ENCODE results near the gene NT5C2.

The NT5C2 gene

DNA sequence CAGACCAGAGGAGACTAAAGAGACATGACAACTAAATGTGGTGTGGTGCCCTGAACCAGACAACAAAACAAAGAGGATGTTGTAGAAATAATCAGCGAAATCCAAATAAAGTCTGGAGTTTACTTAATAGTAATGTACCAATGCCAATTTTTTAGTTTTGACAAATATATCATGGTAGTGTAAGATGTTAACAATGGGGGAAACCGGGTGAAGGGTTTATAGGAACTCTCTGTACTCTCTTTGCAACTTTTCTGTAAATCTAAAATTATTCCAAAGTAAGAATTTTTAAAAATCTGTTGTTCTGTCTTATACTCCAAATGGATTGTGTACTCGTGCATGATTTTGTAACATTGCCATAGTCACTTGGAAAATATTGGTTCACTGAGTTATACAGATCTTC lies 145.7 kb downstream of the NT5C2 start:
- ChIA-PET POLR2A (no interaction called here), CTCF (interaction anchor here (0.9 to 1.5 kb wide), 2 partner anchors 11 to 48 kb away, joined by 3 read pairs; no protein-coding TSS in a partner anchor)
- no peak for TF ChIP-seq CTCF (IDR thresholded peaks at IDR 0.05; ENCODE audit: control extremely low read depth, extremely low read depth, low read depth, missing control alignments)
- no peak for DNase-seq (ENCODE audit: extremely low spot score)

DNA sequence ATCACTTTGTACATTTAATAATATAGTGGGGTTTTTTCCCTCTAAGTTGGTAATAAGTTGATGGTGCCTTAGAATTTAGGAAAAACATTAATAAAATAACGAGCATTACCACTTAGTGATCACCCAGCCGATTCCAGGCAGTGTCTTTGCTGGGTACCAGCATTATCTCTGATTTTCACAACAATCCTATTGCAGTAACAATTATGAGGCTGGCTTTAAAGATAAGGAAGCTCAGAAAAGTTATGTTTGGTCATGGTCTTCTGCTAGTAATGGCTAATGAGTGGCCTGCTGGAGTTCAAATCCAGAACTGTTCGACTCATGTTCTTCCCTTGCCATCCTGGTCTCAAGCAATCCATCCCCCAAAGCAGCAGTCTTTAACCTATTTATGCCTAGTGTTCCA lies 147.1 kb downstream of the NT5C2 start:
- TF ChIP-seq CTCF (IDR thresholded peaks at IDR 0.05; ENCODE audit: control extremely low read depth, extremely low read depth, low read depth, missing control alignments) = no peak
- ChIA-PET CTCF (interaction anchor here (1.3 to 1.5 kb wide), 2 partner anchors 16 to 518 kb away, joined by 3 read pairs; no protein-coding TSS in a partner anchor), POLR2A (interaction anchor here (0.7 kb wide), 1 partner anchor 14 kb away, joined by 6 read pairs; no protein-coding TSS in a partner anchor)
- DNase-seq (ENCODE audit: extremely low spot score) = no peak

DNA sequence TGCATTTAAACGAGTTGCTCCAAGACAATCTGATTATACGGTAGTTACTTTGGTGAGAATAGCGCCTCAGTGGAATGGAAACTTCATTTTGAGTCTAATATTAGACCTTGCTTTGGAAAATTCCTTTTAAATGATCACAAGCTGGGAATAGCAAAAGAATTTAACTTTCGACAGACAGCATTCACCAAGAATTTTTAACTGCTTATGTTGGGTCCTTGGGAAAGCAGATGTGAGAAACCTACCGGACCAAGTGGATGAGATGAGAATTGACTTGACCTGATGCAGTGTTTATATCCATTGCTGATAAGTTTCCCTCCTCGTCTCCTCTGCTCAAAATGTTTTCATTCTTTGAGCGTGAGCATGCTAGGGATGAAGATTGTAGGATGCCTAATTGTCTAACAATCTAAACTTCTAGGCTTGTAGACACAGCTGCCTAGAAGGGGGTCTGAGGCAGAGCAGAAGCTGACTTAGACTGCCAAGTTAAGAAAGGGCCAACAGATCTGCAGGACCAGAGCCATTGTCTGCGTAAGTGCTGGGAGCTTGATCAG lies 148.1 kb downstream of the NT5C2 start:
- POLR2A ChIA-PET = interaction anchor here (0.7 kb wide), 1 partner anchor 13 kb away, joined by 6 read pairs; no protein-coding TSS in a partner anchor
- CTCF ChIA-PET = interaction anchor here (1.5 kb wide), 1 partner anchor 17 kb away, joined by 3 read pairs; no protein-coding TSS in a partner anchor
- no peak for TF ChIP-seq CTCF (IDR thresholded peaks at IDR 0.05; ENCODE audit: control extremely low read depth, extremely low read depth, low read depth, missing control alignments)
- DNase-seq (ENCODE audit: extremely low spot score) = no peak

- ChIA-PET POLR2A (no interaction called here), CTCF (no interaction called here)
These were observed 150.2 kb downstream of the NT5C2 start for GRCh38 chr10:103042908-103043307.

DNA sequence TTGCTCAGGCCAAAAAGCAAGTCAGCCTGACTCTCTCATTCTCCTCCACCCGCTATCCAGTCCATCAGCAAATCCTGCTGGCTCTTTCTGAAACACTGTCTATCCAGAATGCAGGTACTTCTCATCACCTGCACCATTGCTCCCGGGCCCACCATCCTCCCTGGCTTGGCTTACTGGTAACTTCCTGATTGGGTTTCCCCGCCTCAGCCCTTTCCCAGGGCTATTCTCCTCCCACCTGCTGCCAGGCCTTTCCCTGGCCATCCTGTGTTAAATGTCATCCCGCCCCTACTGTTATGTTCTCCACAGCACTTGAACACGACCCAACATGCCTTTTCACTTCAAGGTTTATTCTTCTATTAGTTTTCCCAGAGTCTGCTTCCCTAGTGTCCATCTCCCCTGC lies 150.9 kb downstream of the NT5C2 start:
- TF ChIP-seq CTCF (IDR thresholded peaks at IDR 0.05; ENCODE audit: control extremely low read depth, extremely low read depth, low read depth, missing control alignments) = no peak
- no peak for DNase-seq (ENCODE audit: extremely low spot score)
- ChIA-PET CTCF (interaction anchor here (1.8 kb wide), 1 partner anchor 16 kb away, joined by 4 read pairs; no protein-coding TSS in a partner anchor), POLR2A (no interaction called here)

More at GRCh38 chr10:103042908-103043307, 150.2 kb downstream of the NT5C2 start:
- no peak for TF ChIP-seq CTCF (IDR thresholded peaks at IDR 0.05; ENCODE audit: control extremely low read depth, extremely low read depth, low read depth, missing control alignments)
- no peak for DNase-seq (ENCODE audit: extremely low spot score)

DNA sequence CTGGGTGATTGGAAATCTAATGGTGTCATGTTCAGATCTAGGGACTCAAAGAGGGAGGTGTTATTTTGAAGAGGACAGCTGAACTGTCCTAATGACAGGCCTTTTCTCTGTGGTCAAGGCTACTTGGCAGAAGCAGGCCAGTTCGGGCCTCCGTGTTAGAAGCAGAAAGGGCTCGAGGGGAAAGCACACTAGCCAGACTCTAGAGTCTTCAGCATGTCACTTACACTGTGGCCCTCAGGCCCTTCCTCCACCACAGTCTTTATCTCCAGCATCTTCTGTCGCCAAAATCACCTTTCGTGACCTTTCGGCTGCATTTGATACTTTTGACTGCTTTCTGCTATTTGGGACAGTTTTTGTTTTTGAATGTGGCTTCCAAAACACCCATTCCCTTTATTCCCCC lies 151.7 kb downstream of the NT5C2 start:
- POLR2A ChIA-PET = no interaction called here
- no peak for DNase-seq (ENCODE audit: extremely low spot score)
- no peak for TF ChIP-seq CTCF (IDR thresholded peaks at IDR 0.05; ENCODE audit: control extremely low read depth, extremely low read depth, low read depth, missing control alignments)
- CTCF ChIA-PET = interaction anchor here (1.8 kb wide), 2 partner anchors 16 to 124 kb away, joined by 4 to 5 read pairs; partner anchors contain the start of gene CNNM2

Measured in GM10248 (cell line).